HUES48 (cell line): ENCODE measurements around the gene FAM114A2.

ENCODE experiments used
- H3K27ac ChIP-seq: one replicate; pipeline ENCODE4 v1.7.0; 2013; ENCODE audit warnings: low read depth, low read length, inconsistent platforms
- H3K27me3 ChIP-seq: 2 replicates; pipeline ENCODE4 v1.6.1; 2013; ENCODE audit warnings: mild to moderate bottlenecking, low read length; ENCODE audit not compliant: control insufficient read depth, insufficient read depth
- H3K36me3 ChIP-seq: 2 replicates; pipeline ENCODE4 v1.6.1; 2013; ENCODE audit warnings: low read length; ENCODE audit not compliant: control insufficient read depth, insufficient read depth
- H3K4me1 ChIP-seq: 2 replicates; pipeline ENCODE4 v1.6.1; 2013; ENCODE audit warnings: mild to moderate bottlenecking, low read length; ENCODE audit not compliant: control insufficient read depth, insufficient read depth
- H3K4me3 ChIP-seq: 2 replicates; pipeline ENCODE4 v1.5.1; 2013; ENCODE audit warnings: mild to moderate bottlenecking, low read depth, low read length
- H3K9ac ChIP-seq: 2 replicates; pipeline ENCODE4 v1.6.1; 2013; ENCODE audit warnings: mild to moderate bottlenecking, low read depth, low read length, moderate library complexity
- H3K9me3 ChIP-seq: 2 replicates; pipeline ENCODE4 v1.6.1; 2013; ENCODE audit warnings: low read length; ENCODE audit not compliant: control insufficient read depth, insufficient read depth

Gene FAM114A2

GRCh38 chr5:153987301-153987700 is 51.4 kb downstream of the FAM114A2 start:
- no peak overlapping the region for H3K4me3 ChIP-seq
- no peaks in the 10 kb centered on the region for H3K36me3 ChIP-seq
- no peaks in the 10 kb centered on the region for H3K9me3 ChIP-seq
- H3K9ac ChIP-seq, result no peak overlapping the region
- no peaks in the 10 kb centered on the region for H3K27me3 ChIP-seq
- no peak overlapping the region for H3K27ac ChIP-seq
- H3K4me1 ChIP-seq, result no peaks in the 10 kb centered on the region

- H3K9me3 ChIP-seq, result no peaks in the 10 kb centered on the region
- no peak overlapping the region for H3K4me3 ChIP-seq
- H3K36me3 ChIP-seq, result no peaks in the 10 kb centered on the region
- no peaks in the 10 kb centered on the region for H3K27me3 ChIP-seq
- H3K9ac ChIP-seq, result no peak overlapping the region
- H3K4me1 ChIP-seq, result no peaks in the 10 kb centered on the region
- no peak overlapping the region for H3K27ac ChIP-seq
These were observed 53.2 kb downstream of the FAM114A2 start for GRCh38 chr5:153985498-153985897.

DNA sequence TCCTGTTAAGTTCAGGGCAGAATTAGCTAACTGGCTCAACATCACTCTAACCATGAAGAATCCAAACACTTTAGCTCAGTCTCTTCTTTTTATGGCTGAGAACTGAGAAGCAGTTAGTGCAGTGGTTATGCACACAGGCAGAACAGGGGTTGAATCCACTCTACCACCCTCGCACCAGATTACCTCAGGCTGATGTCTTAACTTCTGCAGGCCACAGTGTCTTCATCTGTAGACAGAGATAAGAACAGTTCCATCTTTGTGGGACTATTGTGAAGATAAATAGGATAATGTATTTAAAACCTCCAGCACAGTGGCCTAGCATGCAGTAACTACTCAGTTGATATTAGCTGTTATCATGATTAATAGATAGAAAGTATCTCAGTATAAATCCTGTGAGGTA is 54.8 kb downstream of the FAM114A2 start:
- no peaks in the 10 kb centered on the region for H3K4me1 ChIP-seq
- H3K27ac ChIP-seq, result no peak overlapping the region
- H3K9ac ChIP-seq, result no peak overlapping the region
- no peaks in the 10 kb centered on the region for H3K9me3 ChIP-seq
- no peaks in the 10 kb centered on the region for H3K36me3 ChIP-seq
- H3K4me3 ChIP-seq, result no peak overlapping the region
- H3K27me3 ChIP-seq, result no peaks in the 10 kb centered on the region

GRCh38 chr5:153981905-153982605 is 56.7 kb downstream of the FAM114A2 start:
- Histone ChIP-seq H3K4me1 (no peaks in the 10 kb centered on the region), H3K27ac (no peak overlapping the region), H3K36me3 (no peaks in the 10 kb centered on the region), H3K9ac (no peak overlapping the region), H3K4me3 (no peak overlapping the region), H3K27me3 (no peaks in the 10 kb centered on the region), H3K9me3 (no peaks in the 10 kb centered on the region)

DNA sequence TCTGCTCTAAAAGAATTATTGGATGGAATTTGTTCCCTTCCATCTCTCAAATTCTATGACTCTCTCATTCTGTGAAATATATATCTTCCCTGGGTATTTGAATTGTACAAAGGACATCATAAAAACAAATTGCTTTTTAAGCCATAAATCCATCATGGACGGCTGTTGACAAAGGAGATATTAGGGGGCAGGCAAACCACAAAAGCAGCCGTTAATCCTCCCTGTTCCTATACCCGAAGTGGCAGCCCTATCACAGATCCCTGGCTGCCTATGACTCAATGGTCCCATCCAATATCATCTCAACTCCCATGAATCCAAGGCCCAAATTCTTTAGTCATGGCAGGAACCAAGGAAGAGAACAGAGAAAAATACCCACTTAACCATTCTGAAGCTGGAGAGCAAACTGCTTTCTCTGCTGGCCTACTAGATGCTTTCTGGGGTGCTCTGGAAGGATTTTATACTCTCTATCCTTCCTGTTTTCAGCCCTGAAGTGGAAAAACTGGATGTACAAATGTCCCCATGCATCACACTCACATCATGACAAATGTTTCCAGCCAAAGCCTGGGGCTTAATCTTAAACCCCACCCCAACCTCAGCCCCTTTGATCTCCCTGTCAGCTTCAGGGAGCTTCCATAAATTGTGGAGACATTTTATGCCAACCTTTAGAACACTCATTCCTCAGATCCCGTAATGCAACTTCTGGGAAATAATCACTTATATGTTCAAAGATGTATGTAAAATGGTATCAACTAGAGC is 59.5 kb downstream of the FAM114A2 start:
- no peaks in the 10 kb centered on the region for H3K36me3 ChIP-seq
- no peaks in the 10 kb centered on the region for H3K27me3 ChIP-seq
- no peak overlapping the region for H3K9ac ChIP-seq
- H3K4me3 ChIP-seq, result no peak overlapping the region
- no peaks in the 10 kb centered on the region for H3K9me3 ChIP-seq
- H3K27ac ChIP-seq, result no peak overlapping the region
- no peaks in the 10 kb centered on the region for H3K4me1 ChIP-seq

GRCh38 chr5:153974813-153975163 is 63.9 kb downstream of the FAM114A2 start:
- Histone ChIP-seq H3K4me1 (no peaks in the 10 kb centered on the region), H3K9me3 (no peaks in the 10 kb centered on the region), H3K27me3 (no peaks in the 10 kb centered on the region), H3K4me3 (no peak overlapping the region), H3K27ac (no peak overlapping the region), H3K9ac (no peak overlapping the region), H3K36me3 (no peaks in the 10 kb centered on the region)

GRCh38 chr5:153974131-153974812 is 64.4 kb downstream of the FAM114A2 start:
- Histone ChIP-seq H3K36me3 (no peaks in the 10 kb centered on the region), H3K4me1 (no peaks in the 10 kb centered on the region), H3K9me3 (no peaks in the 10 kb centered on the region), H3K9ac (no peak overlapping the region), H3K27me3 (no peaks in the 10 kb centered on the region), H3K4me3 (no peak overlapping the region), H3K27ac (no peak overlapping the region)

- H3K27ac ChIP-seq, result no peak overlapping the region
- H3K36me3 ChIP-seq, result no peaks in the 10 kb centered on the region
- no peak overlapping the region for H3K9ac ChIP-seq
- H3K4me3 ChIP-seq, result no peak overlapping the region
- H3K4me1 ChIP-seq, result no peaks in the 10 kb centered on the region
- H3K9me3 ChIP-seq, result no peaks in the 10 kb centered on the region
- H3K27me3 ChIP-seq, result no peaks in the 10 kb centered on the region
These were observed 66.5 kb downstream of the FAM114A2 start for GRCh38 chr5:153972240-153972639.

GRCh38 chr5:153970496-153970895 is 68.2 kb downstream of the FAM114A2 start:
- H3K9me3 ChIP-seq, result no peaks in the 10 kb centered on the region
- no peak overlapping the region for H3K9ac ChIP-seq
- H3K4me3 ChIP-seq, result no peak overlapping the region
- no peak overlapping the region for H3K27ac ChIP-seq
- no peaks in the 10 kb centered on the region for H3K36me3 ChIP-seq
- H3K27me3 ChIP-seq, result no peaks in the 10 kb centered on the region
- H3K4me1 ChIP-seq, result no peaks in the 10 kb centered on the region

DNA sequence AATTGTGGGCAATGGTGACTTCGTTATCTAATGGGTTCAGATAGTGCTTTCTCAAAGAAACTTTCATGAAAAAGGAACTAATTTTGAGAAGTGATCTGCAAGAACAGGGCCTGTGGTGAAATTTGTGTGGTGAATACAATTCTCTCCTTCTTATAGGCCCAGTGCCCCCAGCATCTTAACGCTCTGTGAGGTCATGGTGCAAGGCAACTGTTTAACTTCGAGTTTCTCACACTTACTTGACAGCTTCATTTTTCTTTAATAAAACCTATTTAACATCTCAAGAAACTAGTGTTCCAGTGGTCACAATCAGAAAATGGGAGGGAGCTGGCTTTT is 69.2 kb downstream of the FAM114A2 start:
- Histone ChIP-seq H3K4me3 (no peak overlapping the region), H3K27ac (no peak overlapping the region), H3K9me3 (no peaks in the 10 kb centered on the region), H3K27me3 (no peaks in the 10 kb centered on the region), H3K9ac (no peak overlapping the region), H3K4me1 (0 out of 2 replicates have a peak, but pooled peaks cover 4% of the 10 kb centered on the region), H3K36me3 (no peaks in the 10 kb centered on the region)
